Measurements from ENCODE around the gene PEAR1. TPM values are rescaled to one million over a fixed set of nuclear protein-coding genes. Genes with fewer than 3 reads are reported as not detected.

PEAR1 gene
- total RNA-seq, 1 donor from 2014 or later, result 1.8 TPM

GRCh38 chr1:156845953-156846545, 47.5 kb upstream of the PEAR1 start:
- Histone ChIP-seq H3K36me3 (ENCODE audit: control insufficient read depth, insufficient read depth, low read length) (no peaks in the 10 kb centered on the region), H3K4me3 (ENCODE audit: low read depth, low read length) (no peak overlapping the region), H3K27me3 (ENCODE audit: control insufficient read depth, insufficient read depth, low read length) (peaks cover 39% of the 10 kb centered on the region)
- TF ChIP-seq CTCF (IDR thresholded peaks at IDR 0.05; ENCODE audit: insufficient read depth, low read length, severe bottlenecking), result no peak
- DNase-seq (ENCODE audit: low read depth) (no peak), FAIRE-seq (no peak)

- no peak for DNase-seq (ENCODE audit: low read depth)
- H3K36me3 ChIP-seq (ENCODE audit: control insufficient read depth, insufficient read depth, low read length), result no peaks in the 10 kb centered on the region
- H3K4me3 ChIP-seq (ENCODE audit: low read depth, low read length), result no peak overlapping the region
- FAIRE-seq, result no peak
- H3K27me3 ChIP-seq (ENCODE audit: control insufficient read depth, insufficient read depth, low read length), result peaks cover 40% of the 10 kb centered on the region
- no peak for TF ChIP-seq CTCF (IDR thresholded peaks at IDR 0.05; ENCODE audit: insufficient read depth, low read length, severe bottlenecking)
These were observed 46.9 kb upstream of the PEAR1 start for GRCh38 chr1:156846643-156847042.

GRCh38 chr1:156847591-156848460, 45.7 kb upstream of the PEAR1 start:
- peaks cover 40% of the 10 kb centered on the region for H3K27me3 ChIP-seq (ENCODE audit: control insufficient read depth, insufficient read depth, low read length)
- FAIRE-seq (no peak), DNase-seq (ENCODE audit: low read depth) (no peak)
- H3K4me3 ChIP-seq (ENCODE audit: low read depth, low read length), result no peak overlapping the region
- no peaks in the 10 kb centered on the region for H3K36me3 ChIP-seq (ENCODE audit: control insufficient read depth, insufficient read depth, low read length)
- no peak for TF ChIP-seq CTCF (IDR thresholded peaks at IDR 0.05; ENCODE audit: insufficient read depth, low read length, severe bottlenecking)

DNA sequence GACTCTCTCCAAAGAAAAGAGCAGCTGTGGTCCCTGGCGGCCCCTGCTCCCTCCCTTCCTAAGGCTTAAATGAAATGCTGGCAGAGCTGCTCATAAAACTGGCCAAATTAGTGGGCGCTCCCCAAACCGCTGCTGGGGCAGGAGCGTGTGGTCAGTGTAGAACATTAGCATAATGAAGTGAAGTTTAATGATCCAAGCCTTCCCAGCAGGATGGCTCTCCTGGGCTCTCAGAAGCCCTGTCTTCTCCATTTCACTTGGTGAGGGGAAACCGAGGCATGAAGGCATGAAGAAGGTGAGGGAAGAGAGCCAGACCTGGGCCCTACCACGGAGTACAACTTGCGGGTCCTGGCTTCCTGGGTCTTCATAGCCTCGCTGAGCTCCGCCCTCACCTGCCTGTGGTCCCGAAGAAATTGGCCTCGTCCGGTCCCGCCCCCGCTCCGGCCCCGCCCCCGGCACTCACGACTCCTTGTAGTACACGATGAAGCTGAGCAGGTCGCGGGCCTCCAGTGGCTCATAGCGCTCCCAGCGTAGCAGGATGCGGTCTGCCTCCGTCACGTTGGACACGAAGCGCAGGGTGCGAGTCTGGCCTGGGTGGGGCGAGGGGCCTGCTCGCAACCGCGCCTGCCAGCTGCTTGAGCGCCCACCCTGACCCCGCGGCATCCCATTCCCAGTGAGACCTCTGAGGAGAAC, 44.9 kb upstream of the PEAR1 start:
- Histone ChIP-seq H3K4me3 (ENCODE audit: low read depth, low read length) (no peak overlapping the region), H3K36me3 (ENCODE audit: control insufficient read depth, insufficient read depth, low read length) (no peaks in the 10 kb centered on the region), H3K27me3 (ENCODE audit: control insufficient read depth, insufficient read depth, low read length) (peaks cover 35% of the 10 kb centered on the region)
- DNase-seq (ENCODE audit: low read depth) (peak; percentile 57), FAIRE-seq (no peak)
- no peak for TF ChIP-seq CTCF (IDR thresholded peaks at IDR 0.05; ENCODE audit: insufficient read depth, low read length, severe bottlenecking)

GRCh38 chr1:156849151-156849496, 44.4 kb upstream of the PEAR1 start:
- Histone ChIP-seq H3K36me3 (ENCODE audit: control insufficient read depth, insufficient read depth, low read length) (no peaks in the 10 kb centered on the region), H3K27me3 (ENCODE audit: control insufficient read depth, insufficient read depth, low read length) (peaks cover 30% of the 10 kb centered on the region), H3K4me3 (ENCODE audit: low read depth, low read length) (no peak overlapping the region)
- FAIRE-seq (no peak), DNase-seq (ENCODE audit: low read depth) (no peak)
- no peak for TF ChIP-seq CTCF (IDR thresholded peaks at IDR 0.05; ENCODE audit: insufficient read depth, low read length, severe bottlenecking)

Data from bronchial epithelial cell (primary cell).